ENCODE measurements around the gene AK5.
A peak's percentile ranks its signal among the peaks of the same experiment; 100 is the strongest.

The AK5 gene

DNA sequence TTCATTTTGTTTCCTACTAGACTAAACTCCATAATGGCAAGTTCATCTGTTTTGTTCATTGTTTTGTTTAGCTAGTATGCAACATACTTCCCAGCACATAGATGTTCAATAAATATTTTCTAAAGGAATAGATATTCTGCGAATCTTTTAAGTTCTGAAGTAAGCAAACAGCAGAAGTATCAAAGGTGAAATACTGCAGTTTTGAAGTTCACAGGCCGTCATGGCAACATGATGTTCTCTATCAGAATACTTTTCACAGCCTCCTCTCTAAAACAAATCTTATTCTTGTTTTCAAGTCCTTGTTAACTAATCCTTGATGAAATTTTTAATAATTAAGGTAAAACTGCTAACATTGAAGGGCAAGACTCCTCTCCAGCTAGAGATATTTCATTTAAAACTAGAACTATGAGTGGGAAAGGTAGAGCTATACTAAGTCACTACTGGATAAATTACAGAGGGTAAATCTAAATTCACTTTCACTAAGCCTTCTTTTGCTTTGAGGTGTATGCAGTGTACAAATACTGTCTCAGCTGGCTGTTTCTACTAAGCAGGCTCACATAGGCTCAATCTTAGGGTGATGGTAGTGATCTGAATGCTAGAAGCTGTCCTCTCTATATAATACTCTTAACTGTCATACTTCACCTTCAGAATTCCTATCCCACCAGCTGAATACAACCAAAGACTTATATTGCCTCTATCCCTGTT is 303.9 kb downstream of the AK5 start:
- DNase-seq (ENCODE audit: low read depth), result no peak
- H3K4me3 ChIP-seq (ENCODE audit: low read length), result no peak overlapping the region
- no peak for TF ChIP-seq CTCF (IDR thresholded peaks at IDR 0.05; ENCODE audit: insufficient read depth, low read depth, low read length, missing control alignments)

- DNase-seq (ENCODE audit: low read depth), result no peak
- H3K4me3 ChIP-seq (ENCODE audit: low read length), result no peak overlapping the region
- no peak for TF ChIP-seq CTCF (IDR thresholded peaks at IDR 0.05; ENCODE audit: insufficient read depth, low read depth, low read length, missing control alignments)
Measured at GRCh38 chr1:77589231-77589630, 307.4 kb downstream of the AK5 start.

DNA sequence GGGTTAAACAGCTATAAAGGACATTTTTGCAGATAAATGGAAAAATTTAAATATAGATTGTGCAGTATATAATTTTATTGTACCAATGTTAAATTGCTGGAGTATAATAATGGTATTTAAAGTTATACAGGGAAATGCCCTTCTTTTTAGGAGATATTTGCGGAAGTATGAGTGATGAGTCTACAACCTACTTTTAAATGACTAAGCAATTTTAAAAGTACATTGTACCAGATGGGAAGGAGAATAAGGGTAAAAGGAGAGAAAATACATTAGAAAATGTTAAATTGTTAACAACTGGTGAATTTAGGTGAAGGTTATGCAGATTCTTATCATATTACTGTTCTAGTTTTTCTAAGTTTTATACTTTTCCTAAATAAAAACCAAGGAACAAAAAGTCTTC is 308.8 kb downstream of the AK5 start:
- no peak for TF ChIP-seq CTCF (IDR thresholded peaks at IDR 0.05; ENCODE audit: insufficient read depth, low read depth, low read length, missing control alignments)
- no peak for DNase-seq (ENCODE audit: low read depth)
- no peak overlapping the region for H3K4me3 ChIP-seq (ENCODE audit: low read length)

GRCh38 chr1:77592906-77593305 is 311.1 kb downstream of the AK5 start:
- H3K4me3 ChIP-seq (ENCODE audit: low read length), result no peak overlapping the region
- TF ChIP-seq CTCF (IDR thresholded peaks at IDR 0.05; ENCODE audit: insufficient read depth, low read depth, low read length, missing control alignments), result no peak
- DNase-seq (ENCODE audit: low read depth), result no peak

DNA sequence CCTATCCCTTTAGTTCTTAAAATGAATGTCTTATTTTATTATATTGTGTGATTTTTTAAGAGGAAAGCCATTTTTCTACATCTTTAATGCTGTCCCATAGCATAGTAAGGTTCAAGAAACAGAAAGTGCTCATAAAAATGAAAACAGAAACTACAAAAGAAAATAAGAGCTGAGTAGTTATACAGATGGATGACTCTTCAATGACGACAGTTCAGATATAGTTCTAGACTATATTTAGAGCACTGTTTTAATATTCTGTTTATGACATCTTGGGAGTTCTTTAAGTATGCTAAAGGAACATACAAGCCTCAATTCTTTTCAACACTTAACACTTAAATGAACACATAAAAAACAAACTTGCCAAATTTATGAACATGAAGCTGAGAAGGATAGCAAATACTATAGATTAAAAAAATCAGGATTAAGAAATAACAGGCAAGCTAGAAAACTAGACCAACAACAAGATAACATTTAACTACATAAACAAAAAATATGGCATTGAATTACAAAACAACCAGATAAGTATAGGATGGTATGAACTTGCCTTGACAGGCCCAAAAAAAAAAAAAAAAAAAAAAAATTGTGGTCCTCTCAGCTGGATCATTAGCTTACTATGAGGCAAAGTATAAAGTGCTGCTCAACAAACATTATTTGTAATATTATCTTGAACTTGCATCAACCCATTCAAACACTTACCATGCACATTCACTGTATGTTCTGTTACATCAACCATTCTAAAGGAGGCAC is 312.7 kb downstream of the AK5 start:
- DNase-seq (ENCODE audit: low read depth), result peak; percentile 28
- no peak for TF ChIP-seq CTCF (IDR thresholded peaks at IDR 0.05; ENCODE audit: insufficient read depth, low read depth, low read length, missing control alignments)
- no peak overlapping the region for H3K4me3 ChIP-seq (ENCODE audit: low read length)

GRCh38 chr1:77597310-77597709 is 315.5 kb downstream of the AK5 start:
- H3K4me3 ChIP-seq (ENCODE audit: low read length), result no peak overlapping the region
- DNase-seq (ENCODE audit: low read depth), result no peak
- no peak for TF ChIP-seq CTCF (IDR thresholded peaks at IDR 0.05; ENCODE audit: insufficient read depth, low read depth, low read length, missing control alignments)

Measured in epithelial cell of esophagus (primary cell).